LNCaP clone FGC (cell line): Measurements from ENCODE around the gene FDX1.

Experiments
- DNase-seq: peaks from one replicate; pipeline ENCODE4 v3.0.0-alpha.2; 2011; ENCODE audit warnings: low read depth
- H3K4me3 ChIP-seq: 2 replicates; pipeline ENCODE4 v1.5.1; 2011; ENCODE audit warnings: mild to moderate bottlenecking, low read depth, low read length, control low read depth
- CTCF ChIP-seq: IDR thresholded peaks from 2 replicates; pipeline ENCODE4 v1.5.1; 2012; ENCODE audit warnings: mild to moderate bottlenecking; ENCODE audit not compliant: control insufficient read depth, insufficient read depth; ENCODE audit errors: extremely low read depth

FDX1 gene

GRCh38 chr11:110479108-110480101 is 49.7 kb downstream of the FDX1 start:
- no peak overlapping the region for H3K4me3 ChIP-seq
- DNase-seq: no peak
- TF ChIP-seq CTCF: no peak

- no peak for DNase-seq
- no peak for TF ChIP-seq CTCF
- H3K4me3 ChIP-seq: no peak overlapping the region
Measured at GRCh38 chr11:110481523-110481922, 51.8 kb downstream of the FDX1 start.

- TF ChIP-seq CTCF: no peak
- no peak for DNase-seq
- H3K4me3 ChIP-seq: no peak overlapping the region
Measured at GRCh38 chr11:110486156-110486555, 56.4 kb downstream of the FDX1 start.

GRCh38 chr11:110488446-110488845 is 58.7 kb downstream of the FDX1 start:
- no peak for DNase-seq
- no peak for TF ChIP-seq CTCF

DNA sequence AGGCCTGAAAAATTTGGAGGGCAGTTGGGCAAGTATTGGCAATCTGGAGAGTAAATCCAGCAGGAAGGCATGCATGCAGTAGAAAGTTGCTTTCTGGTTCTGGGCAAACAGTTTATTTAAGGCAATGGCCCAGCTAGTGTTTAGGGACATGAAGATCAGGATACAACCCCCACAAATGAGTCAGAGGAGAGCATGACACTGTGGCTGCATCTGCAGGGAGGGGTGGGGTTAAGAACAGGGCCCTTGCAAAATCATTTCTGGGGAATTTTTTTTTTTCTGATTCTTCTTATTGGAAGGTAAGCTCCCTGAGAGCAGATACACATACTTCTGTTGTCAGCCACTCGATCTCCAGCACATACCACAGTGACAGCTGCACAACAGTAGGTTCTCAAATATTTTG is 61.1 kb downstream of the FDX1 start:
- H3K4me3 ChIP-seq: no peak overlapping the region
- DNase-seq: no peak
- TF ChIP-seq CTCF: no peak

More at GRCh38 chr11:110488446-110488845, 58.7 kb downstream of the FDX1 start:
- H3K4me3 ChIP-seq: no peak overlapping the region

DNA sequence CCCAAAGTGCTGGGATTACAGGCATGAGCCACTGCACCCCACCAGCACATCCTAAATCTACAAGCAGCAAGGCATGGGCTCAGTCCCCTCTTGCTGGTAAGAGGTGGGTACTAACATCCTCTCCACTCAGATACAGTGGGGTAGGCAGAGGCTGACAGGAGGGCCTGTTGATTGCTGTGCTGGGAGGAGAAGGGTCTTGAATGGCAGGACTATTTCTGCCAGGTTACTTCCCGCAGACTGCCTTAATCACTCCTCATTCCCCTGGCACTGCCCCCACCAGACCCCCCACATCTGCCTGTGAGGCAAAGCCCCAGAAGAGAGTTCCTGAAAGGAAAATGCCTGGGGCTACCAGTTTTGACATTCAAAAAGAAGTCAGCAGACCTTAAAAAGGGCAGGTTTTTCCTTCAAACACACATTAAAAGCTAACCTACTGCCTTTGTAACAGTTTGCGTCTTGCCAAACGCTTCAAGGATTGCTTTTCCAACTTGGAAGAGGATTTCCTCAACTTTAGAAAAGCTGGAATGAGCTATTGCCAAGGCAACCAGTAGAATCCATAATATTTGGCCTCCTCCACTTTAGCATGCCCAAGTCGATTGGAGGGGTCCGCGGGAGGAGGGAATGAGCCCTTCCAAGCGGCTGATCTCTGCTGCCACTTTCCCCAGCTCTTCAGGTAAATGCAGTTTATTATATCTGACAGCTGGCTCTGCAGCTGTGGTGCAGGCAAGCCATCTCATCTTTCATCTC is 62.0 kb downstream of the FDX1 start:
- no peak for TF ChIP-seq CTCF
- H3K4me3 ChIP-seq: no peak overlapping the region
- DNase-seq: no peak
